Airway epithelial cell (primary cell): Measurements from ENCODE around the gene ECEL1. TPM values are rescaled to one million over a fixed set of nuclear protein-coding genes. Genes with fewer than 3 reads are reported as not detected.

Experiments
- total RNA-seq: library from RNA; depleted of rRNA; stranded (reverse); fragments of >200 nt; gene quantifications from 2 replicates; pipeline ENCODE4 v1.2.3, GENCODE V29; 2015

ECEL1 gene, protein sequence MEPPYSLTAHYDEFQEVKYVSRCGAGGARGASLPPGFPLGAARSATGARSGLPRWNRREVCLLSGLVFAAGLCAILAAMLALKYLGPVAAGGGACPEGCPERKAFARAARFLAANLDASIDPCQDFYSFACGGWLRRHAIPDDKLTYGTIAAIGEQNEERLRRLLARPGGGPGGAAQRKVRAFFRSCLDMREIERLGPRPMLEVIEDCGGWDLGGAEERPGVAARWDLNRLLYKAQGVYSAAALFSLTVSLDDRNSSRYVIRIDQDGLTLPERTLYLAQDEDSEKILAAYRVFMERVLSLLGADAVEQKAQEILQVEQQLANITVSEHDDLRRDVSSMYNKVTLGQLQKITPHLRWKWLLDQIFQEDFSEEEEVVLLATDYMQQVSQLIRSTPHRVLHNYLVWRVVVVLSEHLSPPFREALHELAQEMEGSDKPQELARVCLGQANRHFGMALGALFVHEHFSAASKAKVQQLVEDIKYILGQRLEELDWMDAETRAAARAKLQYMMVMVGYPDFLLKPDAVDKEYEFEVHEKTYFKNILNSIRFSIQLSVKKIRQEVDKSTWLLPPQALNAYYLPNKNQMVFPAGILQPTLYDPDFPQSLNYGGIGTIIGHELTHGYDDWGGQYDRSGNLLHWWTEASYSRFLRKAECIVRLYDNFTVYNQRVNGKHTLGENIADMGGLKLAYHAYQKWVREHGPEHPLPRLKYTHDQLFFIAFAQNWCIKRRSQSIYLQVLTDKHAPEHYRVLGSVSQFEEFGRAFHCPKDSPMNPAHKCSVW
- total RNA-seq: not detected in 2 replicates

DNA sequence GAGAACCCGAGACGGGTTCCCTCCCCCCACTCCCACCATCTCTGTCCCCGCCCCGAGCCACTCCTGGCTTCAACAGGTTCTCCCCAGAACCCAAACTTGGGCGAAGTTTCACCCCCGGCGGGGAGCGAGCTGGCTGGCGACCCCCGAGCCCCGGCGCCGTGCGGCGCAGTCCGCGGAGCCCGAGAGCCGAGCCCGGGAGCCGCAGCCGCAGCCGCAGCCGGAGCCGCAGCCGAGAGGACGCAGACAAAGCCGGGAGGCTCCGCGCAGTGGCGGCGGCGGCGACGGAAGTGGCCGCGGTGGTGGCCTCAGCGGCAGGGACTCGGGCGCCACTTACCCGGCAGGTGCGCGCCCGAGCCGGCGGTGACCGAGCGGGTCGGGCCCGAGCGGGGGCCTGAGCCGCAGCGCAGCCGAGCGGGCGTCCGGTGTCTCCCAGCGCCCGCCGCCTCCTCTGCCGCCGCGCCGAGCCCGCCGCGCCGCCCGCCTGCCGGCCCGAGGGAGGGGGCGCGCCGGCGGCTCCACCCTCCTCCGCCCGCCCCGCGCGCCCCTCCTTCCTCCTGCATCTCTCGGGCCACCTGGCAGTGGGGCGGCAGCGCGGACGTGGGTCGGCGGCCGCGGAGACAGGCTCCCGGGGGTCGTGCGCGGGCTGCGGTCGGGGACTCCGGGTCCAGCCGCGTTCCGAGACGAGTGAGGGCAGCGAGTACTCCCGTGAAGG lies at the start of gene ECEL1:
ECEL1 (minus strand) TSS at position 450 of the 712 bp plus-strand sequence. CDS start 1,181 bp downstream, outside the sequence.

DNA sequence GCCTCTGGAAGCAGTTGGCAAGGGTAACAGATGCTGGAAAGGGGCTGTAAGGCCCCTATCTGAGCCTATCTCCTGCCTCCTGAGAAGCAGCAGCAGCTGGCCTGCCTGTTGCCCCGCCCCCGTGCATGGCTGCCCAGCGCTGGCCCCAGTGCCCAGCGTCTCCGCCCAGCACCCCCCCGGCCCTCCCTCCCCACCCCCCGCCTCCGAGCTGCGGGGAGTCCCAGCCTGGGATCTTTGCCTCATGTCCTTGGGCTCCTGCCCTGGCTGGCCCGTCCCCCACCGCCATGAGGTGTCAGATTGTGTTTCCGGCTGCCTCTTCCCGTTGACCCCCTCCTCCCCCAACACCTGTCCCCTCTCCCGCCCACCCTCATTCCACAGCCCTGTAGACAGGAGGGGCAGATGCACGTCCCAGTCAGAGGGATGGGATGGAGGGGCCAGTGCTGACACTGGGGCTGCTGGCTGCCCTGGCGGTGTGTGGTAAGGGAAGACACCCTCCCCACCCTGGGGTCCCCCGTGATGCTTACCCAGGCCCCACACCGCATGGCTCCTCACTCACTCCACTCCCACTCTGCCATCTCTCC lies 38.2 kb upstream of the ECEL1 start, which contains the start of gene CHRND:
CHRND (plus strand) TSS at position 370 of the 581 bp plus-strand sequence; CDS start at position 426, 56 bp downstream.

DNA sequence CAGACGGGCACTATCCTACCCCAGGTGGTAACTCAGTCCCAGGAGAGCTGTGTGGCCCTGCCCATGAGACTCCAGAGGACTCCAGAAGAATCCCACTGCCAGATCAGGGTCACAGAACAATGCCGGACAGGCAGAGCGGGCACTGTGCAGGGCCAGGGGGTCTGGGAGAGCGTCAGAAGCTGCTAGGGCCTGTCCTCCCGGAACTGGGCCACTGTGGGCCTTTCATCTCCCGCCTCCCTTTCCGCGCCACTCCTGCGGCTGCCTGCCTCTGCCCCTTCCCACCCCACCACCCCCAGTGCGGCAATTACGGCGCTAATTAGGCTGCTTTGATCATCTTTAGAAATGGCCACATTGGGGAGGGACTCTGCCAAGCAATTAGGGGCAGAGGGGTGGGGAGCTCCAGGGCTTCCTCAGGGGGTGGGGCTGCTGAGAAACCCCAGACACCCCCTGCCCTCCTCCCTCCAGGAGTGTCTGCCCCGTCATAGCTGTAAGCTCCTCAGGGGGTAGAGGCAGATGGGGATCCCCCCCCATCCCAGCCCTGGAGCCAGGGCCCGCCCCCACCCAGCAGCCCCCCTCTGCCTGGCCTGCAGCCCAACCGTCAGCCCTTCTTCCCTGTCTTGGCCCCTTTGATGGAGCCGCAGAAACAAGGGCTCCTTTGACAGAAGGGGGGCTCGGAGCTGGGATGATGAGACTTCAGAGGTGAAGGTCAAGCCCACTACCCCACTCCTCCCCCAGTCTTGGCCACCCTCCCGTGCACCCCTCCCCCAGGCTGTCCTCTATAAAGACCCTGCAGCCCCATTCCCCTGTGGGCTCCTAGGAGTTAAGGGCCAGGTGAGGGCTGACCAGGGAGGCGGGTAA lies 32.2 kb upstream of the ECEL1 start, which contains the start of gene PRSS56:
PRSS56 (plus strand) TSS at position 808 of the 858 bp plus-strand sequence. CDS start 211 bp downstream, outside the sequence.

DNA sequence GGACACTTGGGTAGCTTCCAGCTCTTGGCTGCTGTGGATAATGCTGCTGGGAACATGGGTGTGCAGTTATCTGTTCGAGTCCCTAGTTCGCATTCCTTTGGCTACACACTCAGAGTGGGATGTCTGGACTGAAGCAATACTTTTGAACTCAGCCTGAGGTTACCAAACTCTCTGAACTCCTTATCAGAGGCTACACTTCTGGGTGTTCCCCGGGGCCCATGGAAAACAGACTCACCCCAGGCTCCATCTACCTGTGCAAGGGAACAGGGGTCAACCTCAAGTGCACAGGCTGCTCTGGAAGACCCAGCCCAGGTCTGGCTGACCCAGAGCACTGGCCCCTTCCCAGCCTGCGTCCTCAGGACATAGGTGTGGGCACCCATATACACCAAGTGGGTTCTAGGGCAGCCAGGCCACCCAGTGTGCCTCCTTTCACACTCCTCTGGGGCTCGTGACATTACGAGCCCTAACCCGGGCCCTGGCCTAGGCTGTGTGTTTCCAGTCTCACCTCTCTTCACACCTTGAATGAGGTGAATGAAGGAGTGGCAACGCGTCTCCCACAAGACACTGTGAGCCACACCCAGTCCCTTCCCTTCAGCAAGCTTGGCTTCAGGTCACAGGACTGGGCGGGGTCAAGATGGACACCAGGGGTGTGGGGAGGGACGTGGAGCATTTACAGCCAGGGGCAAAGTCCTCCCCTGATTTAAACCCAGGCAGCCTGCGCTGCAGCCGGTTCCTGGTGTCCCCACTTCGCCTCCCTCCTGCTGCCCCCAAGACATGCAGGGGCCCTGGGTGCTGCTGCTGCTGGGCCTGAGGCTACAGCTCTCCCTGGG lies 32.0 kb downstream of the ECEL1 start, which contains the start of gene ALPI:
ALPI (plus strand) TSS at position 728 of the 830 bp plus-strand sequence; CDS start at position 775, 47 bp downstream.

Other genes starting within 250 kb of the ECEL1 start
- not detected in 2 replicates for gene ALPP, start 109.1 kb downstream of the ECEL1 start, total RNA-seq
- gene ALPG, start 81.0 kb downstream of the ECEL1 start, total RNA-seq: not detected in 2 replicates
- gene ALPI, start 31.7 kb downstream of the ECEL1 start, total RNA-seq: not detected in 2 replicates
- gene PRSS56, start 32.6 kb upstream of the ECEL1 start, total RNA-seq: not detected in 2 replicates
- gene CHRND, start 38.3 kb upstream of the ECEL1 start, total RNA-seq: not detected in 2 replicates
- gene CHRNG, start 51.9 kb upstream of the ECEL1 start, total RNA-seq: not detected in 2 replicates
- 1.1 and 2.2 TPM in 2 replicates for gene TIGD1, start 62.7 kb upstream of the ECEL1 start, total RNA-seq
- 86.3 and 104 TPM in 2 replicates for gene EIF4E2, start 62.9 kb upstream of the ECEL1 start, total RNA-seq
- gene EFHD1, start 145.8 kb upstream of the ECEL1 start, total RNA-seq: 0.21 and 0.84 TPM in 2 replicates
- 29.7 and 36.9 TPM in 2 replicates for gene GIGYF2, start 209.5 kb upstream of the ECEL1 start, total RNA-seq